ENCODE data around the gene HEPHL1.

GRCh38 chr11:94144664-94145063 is 123.5 kb downstream of the HEPHL1 start:
- TF ChIP-seq POLR2A (IDR thresholded peaks at IDR 0.05; ENCODE audit: low read length) = no peak
- TF ChIP-seq GATA1 (IDR thresholded peaks at IDR 0.05; ENCODE audit: low read depth, low read length) = no peak

Data from erythroblast (primary cell).